Measurements from ENCODE around the gene PVR. TPM values are rescaled to one million over a fixed set of nuclear protein-coding genes. Genes with fewer than 3 reads are reported as not detected.

The PVR gene
- total and polyA plus RNA-seq, 10 of the 15 experiments (the other 5 are each of a cell fraction or from before 2014, with no cell fraction given) = 0.07 to 4.0 (median 1.9) TPM

DNA sequence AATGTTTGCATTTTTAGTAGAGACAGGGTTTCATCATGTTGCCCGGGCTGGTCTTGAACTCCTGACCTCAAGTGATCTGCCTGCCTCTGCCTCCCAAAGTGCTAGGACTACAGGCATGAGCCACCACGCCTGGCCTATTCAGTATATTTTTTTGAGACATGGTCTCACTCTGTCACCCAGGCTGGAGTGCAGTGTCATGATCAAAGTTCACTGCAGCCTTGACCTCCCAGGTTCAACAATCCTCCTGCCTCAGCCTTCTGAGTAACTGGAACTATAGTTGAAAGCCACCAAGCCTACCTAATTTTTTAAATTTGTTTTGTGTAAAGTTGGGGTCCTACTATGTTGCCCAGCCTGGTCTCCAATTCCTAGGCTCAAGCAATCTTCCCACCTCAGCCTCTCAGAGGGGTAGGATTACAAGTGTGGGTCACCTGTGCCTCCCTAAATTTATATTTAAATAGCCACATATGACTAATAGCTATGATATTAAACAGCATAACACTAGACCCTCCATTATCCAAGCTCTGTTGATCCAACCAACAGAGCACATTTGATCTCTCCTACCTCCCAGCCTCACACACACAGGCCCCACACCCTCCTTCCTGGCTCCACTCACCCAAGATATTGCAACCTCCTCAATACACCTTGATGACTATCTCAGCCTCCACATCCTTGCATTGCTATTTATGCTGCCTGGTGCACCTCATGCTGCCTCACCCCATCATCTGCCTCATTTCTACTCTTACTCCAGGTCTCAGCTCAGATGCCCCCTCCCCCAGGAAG is 25.5 kb downstream of the PVR start:
- no peak overlapping the region for H3K4me3 ChIP-seq
- no peaks in the 10 kb centered on the region for H3K27me3 ChIP-seq (replicated peaks in 1 of 2; ENCODE audit: control insufficient read depth in 2 of 2, insufficient read depth in 2 of 2, low read length in 1 of 2)
- in situ Hi-C loops (cut with MboI) = no loop called here
- RAD21 ChIA-PET (ENCODE audit: unreplicated experiment) = no interaction called here
- H3K9me3 ChIP-seq (replicated peaks; ENCODE audit: control insufficient read depth, insufficient read depth, low read length) = peaks cover 2% of the 10 kb centered on the region; the same call in 2 of the 3 replicates
- no peak for ATAC-seq
- BruUV-seq (replicated peaks) = no TSS peak
- 50% methylated on average over 2 of the region's 2 CpGs for WGBS (ENCODE audit: insufficient coverage, insufficient replicate concordance, low lambda C conversion rate, missing lambda C conversion rate)
- no peaks in the 10 kb centered on the region for H3K4me1 ChIP-seq (ENCODE audit: control insufficient read depth, insufficient read depth, low read length)
- H4K20me1 ChIP-seq (ENCODE audit: control insufficient read depth, insufficient read depth) = no peaks in the 10 kb centered on the region
- CTCF ChIA-PET = interaction anchor here (0.9 kb wide), 1 partner anchor 55 kb away, joined by 3 read pairs; no protein-coding TSS in a partner anchor
- no peak for FAIRE-seq
- DNase-seq (ENCODE audit: low read depth, low spot score) = no peak
- no peak overlapping the region for H3K9ac ChIP-seq (ENCODE audit: control insufficient read depth, insufficient read depth, low read length)
- H3K36me3 ChIP-seq (ENCODE audit: control insufficient read depth in 2 of 2, insufficient read depth in 2 of 2, low read length in 1 of 2) = no peaks in the 10 kb centered on the region
- POLR2A ChIA-PET = no interaction called here
- H3K27ac ChIP-seq (ENCODE audit: control insufficient read depth, insufficient read depth) = no peak overlapping the region
- H3K79me2 ChIP-seq (ENCODE audit: control insufficient read depth, insufficient read depth, low read length) = no peaks in the 10 kb centered on the region
- intact Hi-C loops (cut with micrococcal nuclease; ENCODE audit: unreplicated experiment) = no loop called here
- H3K4me2 ChIP-seq (ENCODE audit: control insufficient read depth, insufficient read depth) = no peak overlapping the region
- SMC1A ChIA-PET (ENCODE audit: uncharacterized antibody, unreplicated experiment) = no interaction called here
- H2AFZ ChIP-seq (ENCODE audit: control insufficient read depth, low read depth, low read length) = no peak overlapping the region
- TF ChIP-seq SP1 (IDR thresholded peaks at IDR 0.05; ENCODE audit: low read depth, low read length) (no peak), FOXM1 (IDR thresholded peaks at IDR 0.05; ENCODE audit: low read depth, low read length) (no peak), TBL1XR1 (IDR thresholded peaks at IDR 0.05; ENCODE audit: low read depth, low read length) (no peak), ASH2L (IDR thresholded peaks at IDR 0.05; ENCODE audit: borderline replicate concordance, low read depth) (no peak), STAT3 (IDR thresholded peaks at IDR 0.05; ENCODE audit: low read depth, low read length) (no peak), TCF3 (IDR thresholded peaks at IDR 0.05; ENCODE audit: borderline replicate concordance, insufficient read depth, low read depth, low read length) (no peak)
- TF ChIP-seq, protein P1, sequence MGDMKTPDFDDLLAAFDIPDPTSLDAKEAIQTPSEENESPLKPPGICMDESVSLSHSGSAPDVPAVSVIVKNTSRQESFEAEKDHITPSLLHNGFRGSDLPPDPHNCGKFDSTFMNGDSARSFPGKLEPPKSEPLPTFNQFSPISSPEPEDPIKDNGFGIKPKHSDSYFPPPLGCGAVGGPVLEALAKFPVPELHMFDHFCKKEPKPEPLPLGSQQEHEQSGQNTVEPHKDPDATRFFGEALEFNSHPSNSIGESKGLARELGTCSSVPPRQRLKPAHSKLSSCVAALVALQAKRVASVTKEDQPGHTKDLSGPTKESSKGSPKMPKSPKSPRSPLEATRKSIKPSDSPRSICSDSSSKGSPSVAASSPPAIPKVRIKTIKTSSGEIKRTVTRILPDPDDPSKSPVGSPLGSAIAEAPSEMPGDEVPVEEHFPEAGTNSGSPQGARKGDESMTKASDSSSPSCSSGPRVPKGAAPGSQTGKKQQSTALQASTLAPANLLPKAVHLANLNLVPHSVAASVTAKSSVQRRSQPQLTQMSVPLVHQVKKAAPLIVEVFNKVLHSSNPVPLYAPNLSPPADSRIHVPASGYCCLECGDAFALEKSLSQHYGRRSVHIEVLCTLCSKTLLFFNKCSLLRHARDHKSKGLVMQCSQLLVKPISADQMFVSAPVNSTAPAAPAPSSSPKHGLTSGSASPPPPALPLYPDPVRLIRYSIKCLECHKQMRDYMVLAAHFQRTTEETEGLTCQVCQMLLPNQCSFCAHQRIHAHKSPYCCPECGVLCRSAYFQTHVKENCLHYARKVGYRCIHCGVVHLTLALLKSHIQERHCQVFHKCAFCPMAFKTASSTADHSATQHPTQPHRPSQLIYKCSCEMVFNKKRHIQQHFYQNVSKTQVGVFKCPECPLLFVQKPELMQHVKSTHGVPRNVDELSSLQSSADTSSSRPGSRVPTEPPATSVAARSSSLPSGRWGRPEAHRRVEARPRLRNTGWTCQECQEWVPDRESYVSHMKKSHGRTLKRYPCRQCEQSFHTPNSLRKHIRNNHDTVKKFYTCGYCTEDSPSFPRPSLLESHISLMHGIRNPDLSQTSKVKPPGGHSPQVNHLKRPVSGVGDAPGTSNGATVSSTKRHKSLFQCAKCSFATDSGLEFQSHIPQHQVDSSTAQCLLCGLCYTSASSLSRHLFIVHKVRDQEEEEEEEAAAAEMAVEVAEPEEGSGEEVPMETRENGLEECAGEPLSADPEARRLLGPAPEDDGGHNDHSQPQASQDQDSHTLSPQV (IDR thresholded peaks at IDR 0.05) = no peak
- TF ChIP-seq, protein P2, sequence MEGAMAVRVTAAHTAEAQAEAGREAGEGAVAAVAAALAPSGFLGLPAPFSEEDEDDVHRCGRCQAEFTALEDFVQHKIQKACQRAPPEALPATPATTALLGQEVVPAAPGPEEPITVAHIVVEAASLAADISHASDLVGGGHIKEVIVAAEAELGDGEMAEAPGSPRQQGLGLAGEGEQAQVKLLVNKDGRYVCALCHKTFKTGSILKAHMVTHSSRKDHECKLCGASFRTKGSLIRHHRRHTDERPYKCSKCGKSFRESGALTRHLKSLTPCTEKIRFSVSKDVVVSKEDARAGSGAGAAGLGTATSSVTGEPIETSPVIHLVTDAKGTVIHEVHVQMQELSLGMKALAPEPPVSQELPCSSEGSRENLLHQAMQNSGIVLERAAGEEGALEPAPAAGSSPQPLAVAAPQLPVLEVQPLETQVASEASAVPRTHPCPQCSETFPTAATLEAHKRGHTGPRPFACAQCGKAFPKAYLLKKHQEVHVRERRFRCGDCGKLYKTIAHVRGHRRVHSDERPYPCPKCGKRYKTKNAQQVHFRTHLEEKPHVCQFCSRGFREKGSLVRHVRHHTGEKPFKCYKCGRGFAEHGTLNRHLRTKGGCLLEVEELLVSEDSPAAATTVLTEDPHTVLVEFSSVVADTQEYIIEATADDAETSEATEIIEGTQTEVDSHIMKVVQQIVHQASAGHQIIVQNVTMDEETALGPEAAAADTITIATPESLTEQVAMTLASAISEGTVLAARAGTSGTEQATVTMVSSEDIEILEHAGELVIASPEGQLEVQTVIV (IDR thresholded peaks at IDR 0.05; ENCODE audit: borderline replicate concordance, partially characterized antibody) = no peak
- TF ChIP-seq, protein P3, sequence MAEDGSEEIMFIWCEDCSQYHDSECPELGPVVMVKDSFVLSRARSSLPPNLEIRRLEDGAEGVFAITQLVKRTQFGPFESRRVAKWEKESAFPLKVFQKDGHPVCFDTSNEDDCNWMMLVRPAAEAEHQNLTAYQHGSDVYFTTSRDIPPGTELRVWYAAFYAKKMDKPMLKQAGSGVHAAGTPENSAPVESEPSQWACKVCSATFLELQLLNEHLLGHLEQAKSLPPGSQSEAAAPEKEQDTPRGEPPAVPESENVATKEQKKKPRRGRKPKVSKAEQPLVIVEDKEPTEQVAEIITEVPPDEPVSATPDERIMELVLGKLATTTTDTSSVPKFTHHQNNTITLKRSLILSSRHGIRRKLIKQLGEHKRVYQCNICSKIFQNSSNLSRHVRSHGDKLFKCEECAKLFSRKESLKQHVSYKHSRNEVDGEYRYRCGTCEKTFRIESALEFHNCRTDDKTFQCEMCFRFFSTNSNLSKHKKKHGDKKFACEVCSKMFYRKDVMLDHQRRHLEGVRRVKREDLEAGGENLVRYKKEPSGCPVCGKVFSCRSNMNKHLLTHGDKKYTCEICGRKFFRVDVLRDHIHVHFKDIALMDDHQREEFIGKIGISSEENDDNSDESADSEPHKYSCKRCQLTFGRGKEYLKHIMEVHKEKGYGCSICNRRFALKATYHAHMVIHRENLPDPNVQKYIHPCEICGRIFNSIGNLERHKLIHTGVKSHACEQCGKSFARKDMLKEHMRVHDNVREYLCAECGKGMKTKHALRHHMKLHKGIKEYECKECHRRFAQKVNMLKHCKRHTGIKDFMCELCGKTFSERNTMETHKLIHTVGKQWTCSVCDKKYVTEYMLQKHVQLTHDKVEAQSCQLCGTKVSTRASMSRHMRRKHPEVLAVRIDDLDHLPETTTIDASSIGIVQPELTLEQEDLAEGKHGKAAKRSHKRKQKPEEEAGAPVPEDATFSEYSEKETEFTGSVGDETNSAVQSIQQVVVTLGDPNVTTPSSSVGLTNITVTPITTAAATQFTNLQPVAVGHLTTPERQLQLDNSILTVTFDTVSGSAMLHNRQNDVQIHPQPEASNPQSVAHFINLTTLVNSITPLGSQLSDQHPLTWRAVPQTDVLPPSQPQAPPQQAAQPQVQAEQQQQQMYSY (CRISPR knock-in tag; IDR thresholded peaks at IDR 0.05) = no peak
